Measurements from ENCODE around the gene ATP9B.

DNA sequence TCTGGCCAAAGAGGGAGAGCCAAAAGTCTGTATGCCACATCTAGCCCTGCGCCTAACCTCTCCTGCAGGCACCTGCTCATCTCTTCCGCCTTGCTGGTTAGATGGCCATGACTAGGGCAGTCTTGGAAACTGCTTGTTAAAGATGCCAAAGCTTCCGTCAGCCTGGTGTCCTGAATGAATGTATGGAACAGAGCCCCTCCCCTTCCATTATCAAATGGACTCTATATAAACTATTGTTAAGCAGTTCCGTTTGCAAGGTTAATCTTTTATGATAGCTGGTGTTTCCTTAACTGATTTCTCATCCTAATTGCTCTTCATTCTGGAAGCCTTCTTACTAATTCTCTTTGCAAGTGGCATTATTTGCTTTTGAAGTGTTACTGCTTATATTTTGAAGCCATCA is 87.1 kb downstream of the ATP9B start:
- TF ChIP-seq TCF4 (CRISPR knock-in tag; IDR thresholded peaks at IDR 0.05; ENCODE audit: borderline replicate concordance) (no peak), ZFP30 (CRISPR knock-in tag; IDR thresholded peaks at IDR 0.05) (no peak), RARB (CRISPR knock-in tag; IDR thresholded peaks at IDR 0.05) (no peak), ZNF8 (CRISPR knock-in tag; IDR thresholded peaks at IDR 0.05) (no peak), ZC3H10 (CRISPR knock-in tag; IDR thresholded peaks at IDR 0.05) (no peak), BACH2 (CRISPR knock-in tag; IDR thresholded peaks at IDR 0.05; ENCODE audit: borderline replicate concordance) (no peak), CSDC2 (CRISPR knock-in tag; IDR thresholded peaks at IDR 0.05) (no peak)
- TF ChIP-seq, protein P1, sequence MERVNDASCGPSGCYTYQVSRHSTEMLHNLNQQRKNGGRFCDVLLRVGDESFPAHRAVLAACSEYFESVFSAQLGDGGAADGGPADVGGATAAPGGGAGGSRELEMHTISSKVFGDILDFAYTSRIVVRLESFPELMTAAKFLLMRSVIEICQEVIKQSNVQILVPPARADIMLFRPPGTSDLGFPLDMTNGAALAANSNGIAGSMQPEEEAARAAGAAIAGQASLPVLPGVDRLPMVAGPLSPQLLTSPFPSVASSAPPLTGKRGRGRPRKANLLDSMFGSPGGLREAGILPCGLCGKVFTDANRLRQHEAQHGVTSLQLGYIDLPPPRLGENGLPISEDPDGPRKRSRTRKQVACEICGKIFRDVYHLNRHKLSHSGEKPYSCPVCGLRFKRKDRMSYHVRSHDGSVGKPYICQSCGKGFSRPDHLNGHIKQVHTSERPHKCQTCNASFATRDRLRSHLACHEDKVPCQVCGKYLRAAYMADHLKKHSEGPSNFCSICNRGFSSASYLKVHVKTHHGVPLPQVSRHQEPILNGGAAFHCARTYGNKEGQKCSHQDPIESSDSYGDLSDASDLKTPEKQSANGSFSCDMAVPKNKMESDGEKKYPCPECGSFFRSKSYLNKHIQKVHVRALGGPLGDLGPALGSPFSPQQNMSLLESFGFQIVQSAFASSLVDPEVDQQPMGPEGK (CRISPR knock-in tag; IDR thresholded peaks at IDR 0.05; ENCODE audit: borderline replicate concordance): no peak
